Stimulated activated CD4-positive, alpha-beta T cell treated with anti-CD3 and anti-CD28 coated beads, TNF-alpha, amount 100 ng/mL, for 4 hours (primary cell): ENCODE measurements around the gene CRISP1.
"Not testable (repeated sequence)": the region's sequence is repeated elsewhere in the genome, so short reads cannot be mapped to it uniquely, and the experiment has no call there.

Source experiments
- DNase-seq, 3 experiments: peaks; one replicate each; pipeline ENCODE4 v3.0.0-alpha.2; 2020; ENCODE audit warnings: low read depth in 3 of 3

CRISP1 gene

DNA sequence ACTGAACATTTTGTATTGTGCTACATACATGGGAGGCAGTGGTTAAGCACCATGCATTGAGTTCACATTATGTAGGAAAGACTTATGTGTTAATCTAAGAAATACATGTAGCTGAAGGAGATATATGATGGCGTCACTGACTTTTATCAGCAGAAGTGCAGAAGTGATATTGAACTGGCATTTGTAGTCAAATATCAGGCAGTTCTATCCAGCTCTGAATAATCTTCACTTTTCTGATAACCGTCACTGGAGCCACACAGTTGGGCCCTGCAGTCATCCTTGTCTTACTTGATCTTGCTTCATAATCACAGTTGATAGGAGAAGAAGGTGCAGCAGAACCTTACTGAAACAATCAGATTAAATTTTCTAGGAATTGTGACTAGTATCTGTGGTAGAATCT, 26.4 kb downstream of the CRISP1 start:
- no peak for DNase-seq

DNA sequence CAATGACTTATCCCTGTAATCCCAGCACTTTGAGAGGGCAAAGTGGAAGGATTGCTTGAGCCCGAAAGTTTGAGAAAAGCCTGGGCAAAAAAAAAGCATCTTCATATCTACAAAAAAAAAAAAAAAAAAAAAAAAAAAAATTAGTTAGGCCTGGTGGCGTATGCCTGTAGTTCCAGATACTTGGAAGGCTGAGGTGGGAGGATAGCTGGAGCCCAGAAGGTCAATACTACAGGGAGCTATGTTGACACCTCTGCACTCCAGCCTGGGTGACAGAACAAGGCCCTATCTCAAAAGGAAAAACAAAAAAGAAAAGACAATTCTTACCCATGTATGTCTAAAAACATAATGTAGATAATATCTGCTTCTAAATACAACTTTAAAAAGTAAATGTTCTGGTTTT, 27.2 kb downstream of the CRISP1 start:
- DNase-seq = no peak

DNA sequence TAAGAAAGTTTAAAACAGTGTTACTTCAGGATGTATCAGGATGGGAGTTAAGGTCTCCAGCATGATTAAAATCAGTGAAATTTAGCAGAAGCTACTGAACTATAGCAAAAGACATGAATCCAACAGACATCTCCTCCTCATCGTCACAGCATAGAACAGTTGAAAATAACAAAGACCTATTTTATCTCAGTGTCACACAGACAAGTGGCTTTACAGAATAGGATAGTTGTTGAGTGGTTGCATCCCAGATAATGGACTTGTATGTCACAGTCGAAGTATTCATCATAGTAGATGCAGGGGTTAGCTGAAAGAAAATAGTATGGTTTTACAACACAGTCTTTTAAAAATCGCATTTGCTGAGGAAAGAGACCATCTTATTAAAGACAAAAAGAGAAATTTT, 31.2 kb downstream of the CRISP1 start:
- no peak for DNase-seq

DNA sequence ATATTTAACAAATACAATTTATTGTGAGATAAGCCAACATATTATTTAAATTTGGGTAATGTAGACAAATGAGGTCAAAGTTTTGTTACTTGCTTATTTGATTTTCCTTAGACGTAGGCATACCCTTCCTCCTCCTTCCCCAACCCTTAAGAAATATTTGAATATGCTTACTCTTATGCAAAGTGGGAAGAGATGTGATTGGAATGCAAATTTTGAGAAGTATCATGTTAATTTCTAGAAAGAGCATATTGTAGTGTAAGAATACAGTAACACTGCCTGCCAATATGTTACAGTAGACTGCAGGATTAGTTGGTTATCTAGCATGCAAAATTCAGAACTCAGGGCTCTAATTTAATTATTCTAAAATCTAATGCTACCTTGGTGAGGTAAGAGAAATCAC, 32.9 kb downstream of the CRISP1 start:
- no peak for DNase-seq

DNA sequence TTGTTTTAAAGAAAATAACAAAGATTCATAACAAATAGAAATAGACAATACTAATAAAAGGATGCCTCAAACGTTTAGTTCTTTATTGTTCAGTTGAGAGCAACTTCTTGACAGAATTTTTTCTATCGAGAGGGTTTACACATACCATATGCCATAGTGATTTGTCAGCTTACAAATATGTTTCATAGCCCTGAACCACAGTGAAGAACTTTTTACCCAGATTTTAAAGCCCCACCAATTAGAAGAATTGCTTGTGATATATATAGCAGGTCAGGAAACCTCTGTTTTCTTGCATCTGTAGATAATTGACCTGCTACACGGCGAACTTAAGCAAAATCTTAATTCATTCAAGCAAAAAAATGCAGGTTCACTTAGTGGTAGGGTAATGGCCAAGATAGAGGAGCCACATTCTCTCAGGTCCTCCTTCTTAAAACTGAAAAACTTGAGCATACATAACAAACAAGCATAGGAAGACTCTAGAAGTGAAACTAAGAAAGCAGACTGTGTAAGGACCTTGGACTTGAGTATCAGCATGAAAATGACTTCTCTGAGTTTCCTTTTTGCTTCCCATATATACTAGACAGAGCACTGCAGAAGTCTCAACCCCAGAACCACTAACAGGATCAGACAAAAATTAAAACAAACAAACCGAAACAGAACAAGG, 39.5 kb downstream of the CRISP1 start:
- no peak for DNase-seq

DNA sequence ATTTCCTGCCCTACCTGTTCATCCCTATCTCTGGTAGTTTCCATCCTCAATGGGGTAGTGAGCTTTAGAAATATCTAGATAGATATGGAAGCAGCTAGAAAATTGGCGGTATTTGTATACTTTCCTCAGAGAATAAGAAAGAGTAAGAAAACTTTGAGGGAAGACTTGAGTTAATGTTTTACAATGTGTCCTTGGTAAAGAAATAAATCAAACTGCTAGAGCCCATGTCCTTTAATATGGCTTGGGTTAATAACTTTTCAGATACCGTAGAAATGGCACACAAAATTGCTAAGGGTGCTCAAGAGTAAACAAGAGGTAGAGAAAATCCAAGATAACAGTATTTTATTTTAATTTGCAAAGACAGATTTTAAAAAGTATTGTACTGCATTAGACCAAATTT, 51.2 kb downstream of the CRISP1 start:
- DNase-seq = no peak

DNA sequence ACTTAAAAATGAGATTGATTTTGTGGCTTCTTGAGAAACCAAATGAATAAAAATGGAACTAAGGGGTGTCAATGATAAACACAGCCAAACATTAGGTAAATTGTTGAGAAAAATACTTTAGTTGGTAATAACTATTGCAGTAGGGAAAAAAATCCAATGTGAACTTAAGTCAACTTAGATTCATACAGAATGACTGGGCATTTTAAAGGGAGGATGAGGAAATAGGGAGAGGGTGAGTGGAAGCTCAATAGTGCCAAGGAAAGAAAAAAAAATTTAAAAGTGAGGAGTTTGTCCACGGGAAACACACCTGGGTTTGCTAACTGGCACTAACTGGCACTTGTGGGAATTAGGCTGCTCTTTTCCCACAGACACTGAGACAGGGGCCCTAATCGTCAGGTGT, 53.1 kb downstream of the CRISP1 start:
- no peak for DNase-seq

DNA sequence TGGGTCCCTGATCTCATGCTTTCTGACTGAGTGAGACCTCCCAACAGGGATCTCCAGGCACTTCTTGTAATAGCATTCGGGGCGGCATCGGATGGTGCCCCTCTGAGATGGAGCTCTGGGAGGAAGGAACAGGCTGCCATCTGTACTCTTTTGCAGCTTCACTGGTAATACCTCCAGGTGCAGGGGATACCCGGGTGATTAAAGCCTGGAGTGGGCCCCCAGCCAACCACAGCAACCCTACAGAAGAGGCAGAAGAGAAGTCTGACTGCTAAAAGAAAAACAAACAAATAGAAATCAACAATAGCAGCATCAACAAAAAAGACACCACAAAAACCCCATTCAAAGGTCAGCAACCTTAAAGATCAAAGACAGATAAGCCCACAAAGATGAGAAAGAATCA, 60.2 kb downstream of the CRISP1 start:
- DNase-seq = no peak

DNA sequence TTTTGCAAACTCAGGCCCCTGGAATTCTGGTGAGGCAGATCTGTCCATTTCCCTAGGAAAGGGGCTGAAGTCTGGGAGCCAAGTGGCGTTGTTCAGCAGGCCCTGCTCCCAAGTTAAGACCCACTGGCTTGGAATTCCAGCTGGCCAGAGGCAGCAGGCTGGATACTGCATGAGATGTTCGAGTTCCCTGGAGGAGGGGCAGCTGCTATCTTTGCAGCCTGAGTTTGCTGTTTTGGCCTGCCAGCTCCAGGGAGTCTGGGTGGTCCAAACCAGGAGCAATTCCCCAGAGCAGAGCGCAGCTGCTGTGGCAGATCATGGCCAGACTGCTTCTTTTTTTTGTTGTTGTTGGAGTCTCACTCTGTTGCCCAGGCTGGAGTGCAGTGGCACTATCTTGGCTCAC, 61.1 kb downstream of the CRISP1 start:
- DNase-seq = no peak

DNA sequence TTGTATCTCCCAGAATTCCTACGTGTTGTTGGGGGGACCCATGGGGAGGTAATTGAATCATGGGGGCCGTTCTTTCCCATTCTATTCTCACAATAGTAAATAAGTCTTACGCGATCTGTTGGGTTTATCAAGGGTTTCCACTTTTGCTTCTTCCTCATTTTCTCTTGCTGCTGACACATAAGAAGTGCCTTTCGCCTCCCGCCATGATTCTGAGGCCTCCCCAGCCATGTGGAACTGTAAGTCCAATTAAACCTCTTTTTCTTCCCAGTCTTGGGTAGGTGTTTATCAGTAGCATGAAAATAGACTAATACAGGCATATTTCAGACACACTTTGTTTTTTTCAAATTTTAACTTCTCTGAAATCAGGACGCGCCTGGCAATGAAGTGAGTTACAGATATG, 64.8 kb downstream of the CRISP1 start:
- no peak for DNase-seq

DNA sequence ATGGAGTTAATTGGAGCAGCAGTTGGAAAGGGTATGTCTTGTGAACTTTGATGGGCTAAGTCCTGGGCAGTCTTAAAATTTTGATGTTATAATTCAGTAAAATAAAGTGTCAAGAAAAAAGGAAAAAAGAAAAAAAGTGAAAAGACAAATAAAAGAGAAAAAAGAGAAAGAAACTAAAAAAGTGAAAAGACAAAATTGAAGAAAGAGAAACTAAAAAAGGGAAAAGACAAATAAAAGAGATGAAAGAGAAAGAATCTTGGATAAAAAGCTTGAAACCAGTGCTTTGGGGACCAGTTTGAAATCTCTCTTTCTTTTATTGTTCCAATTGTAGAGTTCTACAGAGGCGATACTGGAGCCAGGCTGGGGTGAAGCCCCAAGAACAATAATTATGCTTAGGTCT, 67.2 kb downstream of the CRISP1 start:
- DNase-seq = no peak

DNA sequence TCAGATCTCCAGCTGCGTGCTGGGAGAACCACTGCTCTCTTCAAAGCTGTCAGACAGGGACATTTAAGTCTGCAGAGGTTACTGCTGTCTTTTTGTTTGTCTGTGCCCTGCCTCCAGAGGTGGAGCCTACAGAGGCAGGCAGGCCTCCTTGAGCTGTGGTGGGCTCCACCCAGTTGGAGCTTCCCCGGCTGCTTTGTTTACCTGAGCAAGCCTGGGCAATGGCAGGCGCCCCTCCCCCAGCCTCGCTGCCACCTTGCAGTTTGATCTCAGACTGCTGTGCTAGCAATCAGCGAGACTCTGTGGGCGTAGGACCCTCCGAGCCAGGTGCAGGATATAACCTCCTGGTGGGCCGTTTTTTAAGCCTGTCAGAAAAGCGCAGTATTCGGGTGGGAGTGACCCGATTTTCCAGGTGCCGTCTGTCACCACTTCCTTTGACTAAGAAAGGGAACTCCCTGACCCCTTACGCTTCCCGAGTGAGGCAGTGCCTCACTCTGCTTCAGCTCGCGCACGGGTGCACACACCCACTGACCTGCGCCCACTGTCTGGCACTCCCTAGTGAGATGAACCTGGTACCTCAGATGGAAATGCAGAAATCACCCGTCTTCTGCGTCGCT, 69.4 kb downstream of the CRISP1 start:
- DNase-seq = not testable (repeated sequence)

DNA sequence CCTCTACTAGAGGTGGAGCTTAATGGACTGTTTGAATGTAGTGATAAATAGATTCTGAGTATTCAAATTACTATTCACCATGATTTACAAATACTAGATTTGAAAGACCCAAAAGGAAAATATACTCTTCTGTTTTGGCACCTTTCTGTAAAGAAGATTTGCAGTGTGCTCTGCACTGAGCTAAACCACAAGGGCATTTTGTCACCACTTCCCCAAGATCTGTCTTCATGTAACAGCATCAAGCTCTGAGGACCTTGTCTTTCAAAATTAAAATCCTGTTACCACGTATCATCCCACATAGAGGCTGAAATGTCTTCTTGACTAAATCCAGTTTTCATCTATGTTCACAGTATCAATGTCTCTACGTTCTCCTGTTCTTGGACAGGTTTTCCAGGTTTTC, 76.0 kb downstream of the CRISP1 start:
- no peak for DNase-seq

DNA sequence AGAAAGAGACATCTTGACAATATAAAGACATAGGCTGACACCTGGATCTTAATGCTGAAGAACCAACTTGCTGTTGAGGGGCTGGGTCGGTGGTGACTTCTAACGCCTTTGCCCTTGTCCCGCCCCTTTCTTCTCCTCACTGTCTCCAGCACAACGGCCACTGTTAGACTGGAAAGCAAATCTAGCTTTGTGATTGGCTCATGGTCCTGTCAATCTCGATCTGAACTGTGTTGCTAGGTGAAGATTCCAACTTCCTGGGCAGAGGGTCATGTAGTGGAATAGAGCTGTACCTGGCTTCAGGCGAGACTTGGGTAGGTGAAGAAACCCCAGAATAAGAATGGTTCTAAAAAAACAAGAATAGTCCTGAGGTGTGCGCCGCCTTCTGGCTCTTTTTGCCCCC, 79.2 kb downstream of the CRISP1 start, which contains the start of gene PGK2:
Gene PGK2 (minus strand): TSS at position 110 of the 400 bp plus-strand sequence. CDS start 98 bp downstream, at position 12.
- DNase-seq = no peak

DNA sequence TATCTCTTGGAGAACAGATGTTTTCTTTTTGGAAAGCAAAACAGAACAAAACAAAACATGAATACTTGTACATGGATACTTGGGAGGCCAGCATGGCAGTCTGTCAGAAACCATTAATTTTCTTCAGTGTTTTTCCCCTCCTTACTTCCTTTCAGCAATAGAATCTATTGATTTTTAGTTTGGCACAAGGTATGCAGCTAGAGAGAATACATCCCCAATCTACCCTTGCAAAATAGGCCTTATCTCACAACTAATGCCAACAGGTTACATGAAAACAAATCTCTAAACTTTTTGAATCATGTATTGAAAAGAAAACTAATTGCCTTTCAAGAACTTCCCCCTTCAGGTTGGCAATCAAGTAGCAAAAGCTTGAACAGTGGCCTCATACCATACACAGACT, 82.1 kb downstream of the CRISP1 start:
- DNase-seq = no peak
